Peyer's patch (tissue), 4 donors: ENCODE results near the gene FAM170B. TPM values are rescaled to one million over a fixed set of nuclear protein-coding genes. Genes with fewer than 3 reads are reported as not detected.

Experiments used
- DNase-seq, 3 donors: peaks; one replicate each; pipeline ENCODE4 v3.0.0-alpha.2; 2017 to 2019
- H3K27ac ChIP-seq, 4 donors: fragments of 200-600 bp; sonication (generic); one replicate each; pipeline ENCODE4 v1.5.1; 2016 to 2019
- H3K27me3 ChIP-seq, 2 donors: fragments of 200-600 bp; sonication (generic); one replicate each; pipeline ENCODE4 v1.5.1; 2019
- H3K36me3 ChIP-seq, 3 donors: fragments of 200-600 bp; sonication (generic); one replicate each; pipeline ENCODE4 v1.5.1; 2016 to 2019
- H3K4me1 ChIP-seq, 4 donors: fragments of 200-600 bp; sonication (generic); one replicate each; pipeline ENCODE4 v1.5.1; 2016 to 2019
- H3K4me3 ChIP-seq, 4 donors: fragments of 200-600 bp; sonication (generic); 1 replicate in 3 of 4; 2 replicates in 1 of 4; pipeline ENCODE4 v1.5.1; 2016 to 2019; ENCODE audit warnings: mild to moderate bottlenecking in 1 of 4
- H3K9me3 ChIP-seq, 4 donors: fragments of 200-600 bp; sonication (generic); one replicate each; pipeline ENCODE4 v1.5.1; 2016 to 2019; ENCODE audit warnings: mild to moderate bottlenecking in 1 of 4
- POLR2A ChIP-seq, 2 donors: fragments of 450-650 bp; IDR thresholded peaks; one replicate each; pipeline ENCODE4 v1.5.1; 2017; ENCODE audit warnings: antibody characterized with exemption in 2 of 2, mild to moderate bottlenecking in 2 of 2, moderate library complexity in 2 of 2
- total RNA-seq, 4 donors: library from RNA; depleted of rRNA; stranded (reverse); fragments of >200 nt; gene quantifications; one replicate each; pipeline ENCODE4 v1.1.0, GENCODE V29; 2016
- TF ChIP-seq, protein P1 (sequence below), 6 experiments: fragments of 450-650 bp in 4 of 6; fragments of 200-600 bp in 2 of 6; sonication (generic) in 1 of 6; IDR thresholded peaks; one replicate each; pipeline ENCODE4 v1.5.1; 2017 to 2019; ENCODE audit warnings: antibody characterized with exemption in 6 of 6, mild to moderate bottlenecking in 3 of 6, moderate library complexity in 1 of 6

Gene FAM170B
- total RNA-seq, 4 donors from 2014 or later, result not detected

DNA sequence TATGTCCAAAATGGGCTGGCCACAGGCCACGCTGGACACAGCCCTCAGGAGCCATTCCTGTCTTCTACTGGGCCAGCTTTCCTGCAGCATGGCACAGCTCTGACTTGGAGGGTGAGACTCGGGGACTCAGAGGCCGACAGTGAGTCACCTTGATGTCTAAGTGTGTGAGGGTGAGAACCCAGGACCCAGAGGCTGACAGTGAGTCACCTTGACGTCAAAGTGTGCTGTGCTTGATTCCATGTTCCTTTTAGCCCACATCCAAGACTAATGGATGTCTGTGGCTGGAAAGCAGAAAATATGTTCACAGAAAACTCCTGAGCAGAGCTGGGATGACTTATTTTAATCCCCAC, 6.0 kb upstream of the FAM170B start:
- no peaks in the 10 kb centered on the region for H3K36me3 ChIP-seq
- peak overlapping the region; percentile 21 to 53 (median 40) for H3K27ac ChIP-seq
- H3K9me3 ChIP-seq, result no peaks in the 10 kb centered on the region
- TF ChIP-seq, protein P1, sequence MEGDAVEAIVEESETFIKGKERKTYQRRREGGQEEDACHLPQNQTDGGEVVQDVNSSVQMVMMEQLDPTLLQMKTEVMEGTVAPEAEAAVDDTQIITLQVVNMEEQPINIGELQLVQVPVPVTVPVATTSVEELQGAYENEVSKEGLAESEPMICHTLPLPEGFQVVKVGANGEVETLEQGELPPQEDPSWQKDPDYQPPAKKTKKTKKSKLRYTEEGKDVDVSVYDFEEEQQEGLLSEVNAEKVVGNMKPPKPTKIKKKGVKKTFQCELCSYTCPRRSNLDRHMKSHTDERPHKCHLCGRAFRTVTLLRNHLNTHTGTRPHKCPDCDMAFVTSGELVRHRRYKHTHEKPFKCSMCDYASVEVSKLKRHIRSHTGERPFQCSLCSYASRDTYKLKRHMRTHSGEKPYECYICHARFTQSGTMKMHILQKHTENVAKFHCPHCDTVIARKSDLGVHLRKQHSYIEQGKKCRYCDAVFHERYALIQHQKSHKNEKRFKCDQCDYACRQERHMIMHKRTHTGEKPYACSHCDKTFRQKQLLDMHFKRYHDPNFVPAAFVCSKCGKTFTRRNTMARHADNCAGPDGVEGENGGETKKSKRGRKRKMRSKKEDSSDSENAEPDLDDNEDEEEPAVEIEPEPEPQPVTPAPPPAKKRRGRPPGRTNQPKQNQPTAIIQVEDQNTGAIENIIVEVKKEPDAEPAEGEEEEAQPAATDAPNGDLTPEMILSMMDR (IDR thresholded peaks at IDR 0.05), result no peak
- no peak overlapping the region for H3K4me3 ChIP-seq
- DNase-seq, result no peak
- peaks cover 0 to 1% (median 0%) of the 10 kb centered on the region in 4 donors for H3K4me1 ChIP-seq
- no peaks in the 10 kb centered on the region for H3K27me3 ChIP-seq

DNA sequence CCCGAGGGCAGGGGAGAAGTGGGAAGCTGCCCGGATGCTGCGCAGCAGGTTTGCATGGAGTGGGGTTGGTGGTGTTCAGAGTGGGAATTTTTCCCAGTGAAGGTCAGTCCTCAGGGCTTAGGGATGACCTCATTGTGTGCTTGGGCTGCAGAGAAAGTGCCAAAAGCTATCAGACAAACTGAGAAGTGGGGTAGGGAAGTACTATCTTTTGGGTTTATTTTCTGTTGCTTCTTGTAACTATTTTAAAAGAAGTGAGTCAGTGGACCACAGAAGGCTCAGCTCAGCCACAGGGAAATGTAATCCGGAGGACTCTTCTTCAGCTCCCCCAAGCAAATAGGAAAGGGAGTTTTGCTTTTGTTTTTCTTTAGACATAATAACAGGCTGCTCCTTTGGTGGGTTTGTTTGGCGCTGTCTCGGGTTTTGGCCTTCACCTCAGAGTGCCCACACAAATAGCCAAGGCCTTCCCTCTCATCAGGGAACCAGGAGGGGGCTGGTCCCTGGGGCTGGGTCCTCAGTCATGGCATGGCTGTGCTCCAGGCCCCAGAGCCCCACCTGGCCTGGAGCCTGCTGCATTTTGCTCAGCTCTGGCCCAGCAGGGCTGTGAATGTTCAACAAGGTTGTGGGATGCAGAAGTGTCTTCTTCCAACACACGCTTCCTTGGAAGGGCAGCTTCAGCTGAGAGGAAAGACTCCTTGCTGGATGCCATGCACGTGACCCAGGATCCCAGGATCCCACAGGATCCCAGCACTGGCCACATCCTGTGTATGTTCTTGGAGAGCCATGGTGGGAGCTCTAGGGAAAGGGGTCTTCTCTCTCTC, 5.4 kb upstream of the FAM170B start:
- H3K27ac ChIP-seq, result peak overlapping the region; percentile 37 to 53 (median 44)
- DNase-seq, result no peak
- H3K9me3 ChIP-seq, result no peaks in the 10 kb centered on the region
- H3K4me3 ChIP-seq, result no peak overlapping the region
- peaks cover 0 to 3% (median 0%) of the 10 kb centered on the region in 4 donors for H3K4me1 ChIP-seq
- TF ChIP-seq, protein P1 (IDR thresholded peaks at IDR 0.05), result no peak
- TF ChIP-seq POLR2A (IDR thresholded peaks at IDR 0.05), result no peak
- no peaks in the 10 kb centered on the region for H3K27me3 ChIP-seq
- H3K36me3 ChIP-seq, result no peaks in the 10 kb centered on the region

DNA sequence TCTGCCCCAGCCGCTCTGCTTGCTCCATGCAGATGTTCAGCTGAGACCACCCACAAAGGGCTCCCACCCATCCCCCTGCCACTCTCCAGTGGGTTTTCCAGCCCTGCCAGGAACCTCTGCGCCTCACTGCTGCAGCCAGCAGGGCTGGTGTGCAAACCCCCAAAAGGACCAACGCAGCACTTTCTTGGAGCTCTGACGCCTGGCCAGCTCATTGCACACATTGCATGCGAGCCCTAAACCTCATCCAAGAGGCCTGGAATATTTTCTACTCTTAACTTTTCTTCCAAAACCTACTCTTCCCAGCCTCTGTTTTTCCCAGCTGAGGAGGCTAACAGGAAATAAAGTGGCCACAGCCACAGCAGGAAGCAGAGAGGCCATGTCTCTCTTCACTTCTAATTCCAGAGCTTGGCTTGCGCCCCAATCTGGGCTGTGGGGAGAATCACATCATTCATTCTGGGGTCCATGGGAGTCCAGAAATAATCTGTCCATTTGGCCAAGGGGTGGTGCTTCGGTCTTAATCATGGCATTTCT, 4.6 kb upstream of the FAM170B start:
- Histone ChIP-seq H3K36me3 (no peaks in the 10 kb centered on the region), H3K27ac (peak overlapping the region in 3 of 4 donors; percentile 37 to 53 (median 45)), H3K9me3 (no peaks in the 10 kb centered on the region), H3K27me3 (no peaks in the 10 kb centered on the region), H3K4me3 (no peak overlapping the region), H3K4me1 (peaks cover 0 to 3% (median 0%) of the 10 kb centered on the region in 4 donors)
- no peak for DNase-seq
- no peak for TF ChIP-seq POLR2A (IDR thresholded peaks at IDR 0.05)
- TF ChIP-seq, protein P1 (IDR thresholded peaks at IDR 0.05), result no peak

DNA sequence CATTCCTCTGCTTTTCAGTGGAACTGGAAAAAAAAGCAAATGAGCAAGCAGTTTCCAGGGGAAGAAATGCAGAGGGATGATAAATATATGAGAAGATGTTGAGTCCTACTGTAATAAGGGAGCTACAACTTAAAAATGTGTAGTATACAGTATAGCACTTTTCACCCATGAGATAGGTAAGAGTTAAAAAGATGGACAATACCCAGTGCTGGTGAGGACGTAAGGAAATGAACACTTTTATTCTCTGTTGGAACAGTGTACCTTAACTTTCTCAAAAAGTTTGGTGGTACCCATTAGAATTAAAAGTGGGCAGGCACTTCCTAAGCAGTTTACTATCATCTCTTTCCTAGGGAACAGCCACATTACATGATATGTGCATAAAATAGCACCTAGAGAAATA, 2.7 kb upstream of the FAM170B start:
- H3K27me3 ChIP-seq, result no peaks in the 10 kb centered on the region
- H3K4me3 ChIP-seq, result no peak overlapping the region
- TF ChIP-seq, protein P1 (IDR thresholded peaks at IDR 0.05), result no peak
- H3K9me3 ChIP-seq, result no peaks in the 10 kb centered on the region
- H3K27ac ChIP-seq, result peak overlapping the region in 1 of 4 donors; percentile 35
- no peaks in the 10 kb centered on the region for H3K36me3 ChIP-seq
- H3K4me1 ChIP-seq, result peaks cover 0 to 3% (median 0%) of the 10 kb centered on the region in 4 donors
- DNase-seq, result no peak

DNA sequence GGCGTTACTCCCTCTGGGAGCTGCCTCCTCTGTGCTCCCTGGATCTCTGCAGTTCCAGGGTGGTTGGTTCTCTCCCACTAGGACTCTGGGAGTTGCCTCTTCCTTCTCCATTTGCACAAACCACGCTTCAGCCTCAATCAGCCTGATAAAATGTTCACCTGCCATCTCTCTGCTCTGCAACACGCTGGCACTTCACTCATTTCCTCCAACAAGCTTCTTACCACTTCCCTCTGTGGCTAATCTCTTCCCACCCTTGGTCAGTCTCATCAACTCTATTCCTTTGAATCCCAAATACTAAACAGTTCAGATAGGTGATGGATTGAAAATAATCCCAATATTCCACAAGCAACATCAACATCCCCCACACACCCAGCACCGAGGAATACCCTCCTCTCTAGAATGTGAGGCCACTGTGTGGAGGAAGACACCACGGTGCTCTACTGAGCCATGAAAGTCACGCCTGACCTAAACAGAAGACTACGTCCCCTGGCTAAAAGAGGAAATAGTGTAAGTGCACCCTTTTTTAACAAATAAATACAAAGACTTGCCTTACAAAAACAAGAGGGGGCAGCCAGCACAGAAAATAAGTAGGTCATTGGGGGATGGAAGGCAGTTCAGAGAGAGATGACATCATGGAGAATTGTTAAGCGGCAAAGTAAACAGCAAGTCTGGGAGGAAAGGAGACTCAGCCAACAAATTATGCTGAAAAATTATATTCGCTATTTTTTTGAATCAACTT, 1.9 kb upstream of the FAM170B start:
- Histone ChIP-seq H3K27ac (peak overlapping the region in 2 of 4 donors; percentile 35 to 50), H3K27me3 (no peaks in the 10 kb centered on the region), H3K4me1 (peaks cover 0 to 3% (median 0%) of the 10 kb centered on the region in 4 donors), H3K4me3 (peak overlapping the region in 1 of 4 donors; percentile 2), H3K36me3 (no peaks in the 10 kb centered on the region), H3K9me3 (no peaks in the 10 kb centered on the region)
- TF ChIP-seq, protein P1 (IDR thresholded peaks at IDR 0.05), result peak in 1 of 6 experiments; percentile 14
- no peak for TF ChIP-seq POLR2A (IDR thresholded peaks at IDR 0.05)
- DNase-seq, result peak in 1 of 3 donors; percentile 44
